Type B pancreatic cell (in vitro differentiated cells): ENCODE results near the gene ZNF624. TPM values are rescaled to one million over a fixed set of nuclear protein-coding genes. Genes with fewer than 3 reads are reported as not detected.
A peak's percentile ranks its signal among the peaks of the same experiment; 100 is the strongest.
"Not testable (repeated sequence)": the region's sequence is repeated elsewhere in the genome, so short reads cannot be mapped to it uniquely, and the experiment has no call there.

ENCODE experiments used
- DNase-seq: peaks from one replicate; pipeline ENCODE4 v3.0.0; 2021; ENCODE audit warnings: mixed read lengths; ENCODE audit not compliant: unreplicated experiment; ENCODE audit errors: extremely low spot score
- H3K27ac Mint-ChIP-seq: 2 replicates; pipeline ENCODE4 v1.8.0; 2021; ENCODE audit warnings: mild to moderate bottlenecking, mixed read lengths
- H3K27me3 Mint-ChIP-seq: 2 replicates; pipeline ENCODE4 v1.8.0; 2021; ENCODE audit warnings: mixed read lengths
- H3K36me3 Mint-ChIP-seq: 2 replicates; pipeline ENCODE4 v1.8.0; 2021; ENCODE audit warnings: mixed read lengths
- H3K4me1 Mint-ChIP-seq: one replicate; pipeline ENCODE4 v1.8.0; 2021; ENCODE audit warnings: mixed read lengths; ENCODE audit not compliant: unreplicated experiment
- H3K4me3 Mint-ChIP-seq: 2 replicates; pipeline ENCODE4 v1.8.0; 2021; ENCODE audit warnings: mild to moderate bottlenecking, mixed read lengths
- H3K9me3 Mint-ChIP-seq: 2 replicates; pipeline ENCODE4 v1.8.0; 2021; ENCODE audit warnings: mixed read lengths
- total RNA-seq: library from RNA; stranded (reverse); gene quantifications from 2 replicates; pipeline ENCODE4 v1.2.1, GENCODE V29; 2021; ENCODE audit warnings: low replicate concordance
- TF ChIP-seq, protein P1 (sequence below): fragments of 200-600 bp; sonication (generic); conservative IDR thresholded peaks from 2 replicates; pipeline ENCODE4 v1.5.0; 2021; ENCODE audit warnings: antibody characterized with exemption, mild to moderate bottlenecking

ZNF624 gene
- total RNA-seq, 1 donor from 2014 or later, result 9.1 TPM

DNA sequence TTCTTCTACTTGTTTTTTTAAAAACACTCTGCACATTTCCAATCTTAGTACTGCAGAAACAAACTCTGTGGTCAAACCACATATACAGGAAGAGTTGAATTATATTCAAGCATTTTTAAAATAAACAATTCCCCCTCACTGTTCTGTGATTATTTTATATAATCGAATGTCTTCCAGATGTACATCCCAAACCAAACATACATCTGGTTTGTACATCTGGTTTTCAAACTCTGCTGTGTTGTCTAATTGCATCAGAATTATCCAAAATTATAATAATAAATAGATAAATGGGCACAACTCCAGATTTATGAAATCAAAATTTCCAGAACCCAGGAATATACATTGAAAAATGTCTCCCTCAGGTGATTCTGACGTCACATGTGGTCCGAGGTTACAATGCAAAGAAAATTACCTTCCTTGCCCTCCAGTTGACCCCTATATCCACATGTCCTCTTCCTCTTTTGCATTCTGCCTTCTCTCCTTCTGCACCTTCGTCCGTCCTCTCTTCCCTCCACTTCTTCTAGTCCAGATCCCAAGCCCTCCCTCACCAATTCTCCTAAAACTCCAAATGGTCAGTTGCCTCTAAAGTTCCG is 23.1 kb upstream of the ZNF624 start:
- Mint-ChIP-seq H3K4me1 (no peaks in the 10 kb centered on the region), H3K4me3 (no peak overlapping the region), H3K27ac (no peak overlapping the region), H3K27me3 (no peaks in the 10 kb centered on the region), H3K36me3 (no peaks in the 10 kb centered on the region), H3K9me3 (no peaks in the 10 kb centered on the region)
- no peak for DNase-seq
- TF ChIP-seq, protein P1, sequence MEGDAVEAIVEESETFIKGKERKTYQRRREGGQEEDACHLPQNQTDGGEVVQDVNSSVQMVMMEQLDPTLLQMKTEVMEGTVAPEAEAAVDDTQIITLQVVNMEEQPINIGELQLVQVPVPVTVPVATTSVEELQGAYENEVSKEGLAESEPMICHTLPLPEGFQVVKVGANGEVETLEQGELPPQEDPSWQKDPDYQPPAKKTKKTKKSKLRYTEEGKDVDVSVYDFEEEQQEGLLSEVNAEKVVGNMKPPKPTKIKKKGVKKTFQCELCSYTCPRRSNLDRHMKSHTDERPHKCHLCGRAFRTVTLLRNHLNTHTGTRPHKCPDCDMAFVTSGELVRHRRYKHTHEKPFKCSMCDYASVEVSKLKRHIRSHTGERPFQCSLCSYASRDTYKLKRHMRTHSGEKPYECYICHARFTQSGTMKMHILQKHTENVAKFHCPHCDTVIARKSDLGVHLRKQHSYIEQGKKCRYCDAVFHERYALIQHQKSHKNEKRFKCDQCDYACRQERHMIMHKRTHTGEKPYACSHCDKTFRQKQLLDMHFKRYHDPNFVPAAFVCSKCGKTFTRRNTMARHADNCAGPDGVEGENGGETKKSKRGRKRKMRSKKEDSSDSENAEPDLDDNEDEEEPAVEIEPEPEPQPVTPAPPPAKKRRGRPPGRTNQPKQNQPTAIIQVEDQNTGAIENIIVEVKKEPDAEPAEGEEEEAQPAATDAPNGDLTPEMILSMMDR, result no peak

DNA sequence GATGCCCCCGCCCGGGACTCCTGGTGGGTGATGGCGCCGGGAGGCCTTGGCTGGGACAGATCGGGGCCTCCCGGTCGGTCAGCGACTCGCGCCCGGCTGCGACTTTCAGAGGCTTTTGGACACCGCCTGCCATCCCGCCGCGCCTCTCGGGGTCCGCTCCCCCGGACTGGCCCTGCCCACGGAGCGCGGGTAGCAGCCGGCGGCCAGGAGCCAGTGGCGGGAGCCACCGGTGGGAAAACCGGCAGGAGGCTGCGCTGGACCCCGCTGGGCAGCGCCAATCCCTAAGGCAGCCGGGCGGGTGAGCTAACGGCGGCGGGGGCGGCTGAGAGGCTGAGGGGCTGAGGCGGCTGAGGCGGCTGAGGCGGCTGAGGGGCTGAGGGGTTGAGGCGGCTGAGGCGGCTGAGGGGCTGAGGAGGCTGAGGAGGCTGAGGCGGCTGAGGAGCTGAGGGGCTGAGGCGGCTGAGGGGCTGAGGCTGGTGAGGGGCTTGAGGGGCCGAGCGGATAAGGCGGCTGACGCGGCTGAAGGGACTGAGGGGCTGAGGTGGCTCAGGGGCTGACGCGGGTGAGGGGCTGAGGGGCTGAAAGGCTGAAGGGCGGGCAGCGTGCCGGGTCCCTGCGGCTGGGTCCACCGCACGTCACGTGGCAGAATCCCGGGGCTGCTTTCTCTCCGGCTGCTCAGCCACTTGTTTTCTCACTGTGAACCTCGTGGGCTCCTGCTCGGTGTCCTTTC is 13.4 kb upstream of the ZNF624 start:
- H3K36me3 Mint-ChIP-seq, result not testable (repeated sequence)

DNA sequence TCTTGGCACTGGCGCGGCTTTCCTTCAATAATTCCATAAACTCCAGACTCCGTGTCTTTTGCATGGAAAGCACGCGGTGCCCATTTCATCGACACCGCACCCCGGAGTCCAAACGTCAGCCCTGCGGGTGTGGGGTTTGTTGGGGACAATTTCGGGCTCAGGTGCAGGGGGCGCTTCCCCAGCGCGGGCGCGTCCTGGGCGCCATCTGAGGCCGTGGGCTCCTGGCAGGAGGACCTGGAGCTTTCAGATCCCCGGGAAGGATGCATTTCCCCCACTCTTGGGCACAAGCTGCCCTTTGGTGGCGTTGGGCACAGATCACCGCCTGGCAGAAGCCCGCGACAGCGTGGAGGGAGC is 12.9 kb upstream of the ZNF624 start:
- H3K27ac Mint-ChIP-seq, DNase-seq, H3K9me3 Mint-ChIP-seq, H3K4me3 Mint-ChIP-seq, H3K4me1 Mint-ChIP-seq, H3K36me3 Mint-ChIP-seq: not testable (repeated sequence)
- peaks cover 58% of the 10 kb centered on the region for H3K27me3 Mint-ChIP-seq

More for the DNA sequence above, 13.4 kb upstream of the ZNF624 start:
- H3K4me3 Mint-ChIP-seq, result peak overlapping the region; percentile 80
- H3K27ac Mint-ChIP-seq, H3K4me1 Mint-ChIP-seq, H3K9me3 Mint-ChIP-seq, DNase-seq: not testable (repeated sequence)
- H3K27me3 Mint-ChIP-seq, result peaks cover 58% of the 10 kb centered on the region

DNA sequence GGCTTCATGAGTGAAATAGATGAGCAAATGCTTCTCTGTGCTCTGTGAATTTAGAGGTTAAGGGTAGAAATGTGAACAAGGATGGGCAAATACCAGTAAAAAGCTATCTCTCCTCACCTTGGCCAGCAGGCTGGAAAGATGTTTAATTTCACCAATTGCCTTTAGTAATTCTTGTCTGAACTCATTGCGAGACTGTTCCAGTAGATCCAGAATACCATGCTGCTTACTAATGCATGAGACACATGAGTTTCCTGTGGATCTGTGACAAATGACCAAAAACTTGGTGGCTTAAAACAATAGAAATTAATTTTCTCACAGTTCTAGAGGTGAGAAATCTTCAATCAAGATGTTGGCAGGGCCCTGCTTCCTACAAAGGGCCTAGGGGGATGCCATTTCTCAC is 9.3 kb upstream of the ZNF624 start:
- Mint-ChIP-seq H3K36me3 (no peaks in the 10 kb centered on the region), H3K27ac (no peak overlapping the region), H3K4me3 (no peak overlapping the region), H3K9me3 (no peaks in the 10 kb centered on the region), H3K4me1 (no peaks in the 10 kb centered on the region), H3K27me3 (peaks cover 54% of the 10 kb centered on the region)
- no peak for DNase-seq
- TF ChIP-seq, protein P1, result no peak

DNA sequence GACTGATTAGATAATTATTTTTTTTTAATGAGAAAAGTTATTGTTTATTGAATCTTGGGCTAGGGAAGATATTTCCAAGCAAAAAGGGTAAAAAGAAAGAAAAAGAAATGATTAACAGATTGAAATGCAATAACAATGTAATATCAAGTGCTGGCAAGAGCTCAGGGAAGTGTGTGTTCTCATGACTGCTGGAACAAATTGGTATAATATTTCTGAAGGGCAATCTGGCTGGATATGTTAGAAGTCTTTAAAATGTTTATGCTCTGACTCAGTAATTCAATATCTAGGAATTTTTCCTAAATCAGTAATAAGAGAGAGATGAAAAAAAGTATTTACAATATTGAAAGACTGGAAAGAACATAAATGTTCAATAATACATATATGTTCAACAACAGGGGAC is 7.6 kb upstream of the ZNF624 start:
- no peak overlapping the region for H3K4me3 Mint-ChIP-seq
- no peaks in the 10 kb centered on the region for H3K36me3 Mint-ChIP-seq
- H3K27ac Mint-ChIP-seq, result no peak overlapping the region
- H3K4me1 Mint-ChIP-seq, result no peaks in the 10 kb centered on the region
- DNase-seq, result no peak
- H3K9me3 Mint-ChIP-seq, result no peaks in the 10 kb centered on the region
- TF ChIP-seq, protein P1, result no peak
- peaks cover 50% of the 10 kb centered on the region for H3K27me3 Mint-ChIP-seq

DNA sequence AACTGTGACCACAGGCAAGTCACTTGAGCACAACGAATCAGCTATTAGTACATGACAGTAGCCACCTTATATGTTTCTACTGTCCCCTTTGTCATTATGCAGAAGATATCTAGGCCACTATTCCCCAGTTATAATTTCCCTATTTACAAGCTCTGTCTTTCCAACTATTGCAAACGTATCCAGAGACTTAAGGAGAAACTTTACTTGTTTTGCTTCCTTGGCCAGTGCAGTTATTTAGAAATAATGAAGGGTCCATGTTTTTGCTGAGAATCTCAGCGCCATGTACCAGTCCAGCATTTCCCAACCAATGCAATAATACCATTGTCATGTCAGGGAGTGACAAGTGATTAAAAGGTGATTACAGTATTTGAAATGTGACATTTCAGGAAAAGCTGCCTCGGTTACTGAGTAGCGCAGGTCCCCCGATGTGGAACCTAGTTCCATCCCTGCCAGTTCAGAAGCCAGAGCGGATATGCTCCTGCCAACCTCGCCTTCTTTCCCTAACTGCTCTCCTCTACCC is 743 bp downstream of the ZNF624 start:
- DNase-seq, result no peak
- Mint-ChIP-seq H3K9me3 (no peaks in the 10 kb centered on the region), H3K27me3 (peaks cover 6% of the 10 kb centered on the region), H3K36me3 (peaks cover 16% of the 10 kb centered on the region), H3K4me1 (peaks cover 17% of the 10 kb centered on the region), H3K4me3 (peak overlapping the region; percentile 89), H3K27ac (peak overlapping the region; percentile 87)
- TF ChIP-seq, protein P1, result no peak
